ENCODE measurements around the gene CD69. TPM values are rescaled to one million over a fixed set of nuclear protein-coding genes. Genes with fewer than 3 reads are reported as not detected.

The CD69 gene
- total RNA-seq, result 90.9 TPM
- polyA plus RNA-seq, result 222 TPM
- long read RNA-seq, donor 1, transcript CD69-201 (5 exons, 1,676 nt), result major isoform, 5 of 5 reads
- long read RNA-seq, donor 1, partial matches to known transcripts, result 0 of 5 reads
- long read RNA-seq, donor 1, other reads (novel, unspliced or antisense), result 0 of 5 reads
- long read RNA-seq, donor 2, result 0 reads
- long read RNA-seq, donor 3, transcript CD69-201 (5 exons, 1,676 nt), result major isoform, 22 of 29 reads
- long read RNA-seq, donor 3, partial matches to known transcripts, result 5 of 29 reads
- long read RNA-seq, donor 3, other reads (novel, unspliced or antisense), result 0 of 29 reads
- long read RNA-seq, donor 4, transcript CD69-201 (5 exons, 1,676 nt), result major isoform, 7 of 11 reads
- long read RNA-seq, donor 4, partial matches to known transcripts, result 0 of 11 reads
- long read RNA-seq, donor 4, other reads (novel, unspliced or antisense), result 0 of 11 reads
- long read RNA-seq, donor 5, transcript CD69-201 (5 exons, 1,676 nt), result major isoform, 32 of 40 reads
- long read RNA-seq, donor 5, partial matches to known transcripts, result 6 of 40 reads
- long read RNA-seq, donor 5, other reads (novel, unspliced or antisense), result 0 of 40 reads
- long read RNA-seq, donor 6, transcript CD69-201 (5 exons, 1,676 nt), result major isoform, 5 of 9 reads
- long read RNA-seq, donor 6, partial matches to known transcripts, result 0 of 9 reads
- long read RNA-seq, donor 6, other reads (novel, unspliced or antisense), result 0 of 9 reads
- long read RNA-seq, donor 7, transcript CD69-201 (5 exons, 1,676 nt), result major isoform, 27 of 28 reads
- long read RNA-seq, donor 7, partial matches to known transcripts, result 0 of 28 reads
- long read RNA-seq, donor 7, other reads (novel, unspliced or antisense), result 0 of 28 reads
- long read RNA-seq, donor 8, partial matches to known transcripts, result 0 of 4 reads
- long read RNA-seq, donor 8, other reads (novel, unspliced or antisense), result 0 of 4 reads
- long read RNA-seq, donor 9, partial matches to known transcripts, result 0 of 2 reads
- long read RNA-seq, donor 9, other reads (novel, unspliced or antisense), result 0 of 2 reads
- long read RNA-seq, donor 10, transcript CD69-201 (5 exons, 1,676 nt), result major isoform, 15 of 18 reads
- long read RNA-seq, donor 10, partial matches to known transcripts, result 0 of 18 reads
- long read RNA-seq, donor 10, other reads (novel, unspliced or antisense), result 0 of 18 reads

- no peaks in the 10 kb centered on the region for H3K27me3 ChIP-seq (ENCODE audit: control insufficient read depth in 2 of 2, insufficient read depth in 1 of 2, low read length in 1 of 2)
- no peaks in the 10 kb centered on the region for H3K9me3 ChIP-seq (ENCODE audit: control insufficient read depth in 2 of 2, insufficient read depth in 1 of 2, low read length in 1 of 2)
- peak in 7 of 9 donors; percentile 68 to 97 (median 88) for DNase-seq (ENCODE audit: low read depth in 6 of 9, low spot score in 9 of 9)
- peaks cover 3 to 4% of the 10 kb centered on the region in 2 donors for H3K36me3 ChIP-seq (ENCODE audit: control insufficient read depth in 2 of 2, insufficient read depth in 2 of 2, low read length in 1 of 2)
- WGBS, result 5% methylated on average over 6 of the region's 6 CpGs
- peak within 1 kb of the TSS; percentile 91 to 94 for H3K27ac ChIP-seq (ENCODE audit: low read depth in 1 of 2, low read length in 1 of 2)
- peaks cover 6 to 31% of the 10 kb centered on the region in 2 donors for H3K4me1 ChIP-seq (ENCODE audit: control insufficient read depth in 2 of 2, insufficient read depth in 2 of 2, low read length in 2 of 2)
- peak within 1 kb of the TSS; percentile 48 to 60 for H3K4me3 ChIP-seq (ENCODE audit: low read length in 2 of 2)
Measured at GRCh38 chr12:9760699-9761418, at the start of gene CD69. TSS of gene CD69 (minus strand) at chr12:9760901. CDS start at chr12:9760820, 81 bp downstream.

- no peak overlapping the region for H3K4me3 ChIP-seq (ENCODE audit: low read length in 2 of 2)
- no peaks in the 10 kb centered on the region for H3K36me3 ChIP-seq (ENCODE audit: control insufficient read depth in 2 of 2, insufficient read depth in 2 of 2, low read length in 1 of 2)
- no peaks in the 10 kb centered on the region for H3K27me3 ChIP-seq (ENCODE audit: control insufficient read depth in 2 of 2, insufficient read depth in 1 of 2, low read length in 1 of 2)
- H3K4me1 ChIP-seq (ENCODE audit: control insufficient read depth in 2 of 2, insufficient read depth in 2 of 2, low read length in 2 of 2), result peaks cover 5 to 10% of the 10 kb centered on the region in 2 donors
- H3K27ac ChIP-seq (ENCODE audit: low read depth in 1 of 2, low read length in 1 of 2), result no peak overlapping the region
- H3K9me3 ChIP-seq (ENCODE audit: control insufficient read depth in 2 of 2, insufficient read depth in 1 of 2, low read length in 1 of 2), result peaks cover 0 to 3% of the 10 kb centered on the region in 2 donors
- no peak for DNase-seq (ENCODE audit: low read depth in 6 of 9, low spot score in 9 of 9)
Measured at GRCh38 chr12:9809866-9810265, 49.2 kb upstream of the CD69 start.

GRCh38 chr12:9809338-9809737 is 48.6 kb upstream of the CD69 start:
- Histone ChIP-seq H3K27me3 (ENCODE audit: control insufficient read depth in 2 of 2, insufficient read depth in 1 of 2, low read length in 1 of 2) (no peaks in the 10 kb centered on the region), H3K27ac (ENCODE audit: low read depth in 1 of 2, low read length in 1 of 2) (no peak overlapping the region), H3K4me3 (ENCODE audit: low read length in 2 of 2) (no peak overlapping the region), H3K36me3 (ENCODE audit: control insufficient read depth in 2 of 2, insufficient read depth in 2 of 2, low read length in 1 of 2) (no peaks in the 10 kb centered on the region), H3K9me3 (ENCODE audit: control insufficient read depth in 2 of 2, insufficient read depth in 1 of 2, low read length in 1 of 2) (peaks cover 0 to 1% of the 10 kb centered on the region in 2 donors), H3K4me1 (ENCODE audit: control insufficient read depth in 2 of 2, insufficient read depth in 2 of 2, low read length in 2 of 2) (peaks cover 5 to 10% of the 10 kb centered on the region in 2 donors)
- no peak for DNase-seq (ENCODE audit: low read depth in 6 of 9, low spot score in 9 of 9)
- WGBS, result 83% methylated on average over 4 of the region's 4 CpGs

- Histone ChIP-seq H3K27me3 (ENCODE audit: control insufficient read depth in 2 of 2, insufficient read depth in 1 of 2, low read length in 1 of 2) (no peaks in the 10 kb centered on the region), H3K9me3 (ENCODE audit: control insufficient read depth in 2 of 2, insufficient read depth in 1 of 2, low read length in 1 of 2) (no peaks in the 10 kb centered on the region), H3K36me3 (ENCODE audit: control insufficient read depth in 2 of 2, insufficient read depth in 2 of 2, low read length in 1 of 2) (no peaks in the 10 kb centered on the region), H3K4me1 (ENCODE audit: control insufficient read depth in 2 of 2, insufficient read depth in 2 of 2, low read length in 2 of 2) (peaks cover under 1 to 5% of the 10 kb centered on the region in 2 donors), H3K27ac (ENCODE audit: low read depth in 1 of 2, low read length in 1 of 2) (no peak overlapping the region), H3K4me3 (ENCODE audit: low read length in 2 of 2) (no peak overlapping the region)
- no peak for DNase-seq (ENCODE audit: low read depth in 6 of 9, low spot score in 9 of 9)
- 91% methylated on average over 3 of the region's 3 CpGs for WGBS
Measured at GRCh38 chr12:9808504-9808903, 47.8 kb upstream of the CD69 start.

GRCh38 chr12:9806714-9807113 is 46.0 kb upstream of the CD69 start:
- no peak for DNase-seq (ENCODE audit: low read depth in 6 of 9, low spot score in 9 of 9)

GRCh38 chr12:9805883-9806282 is 45.2 kb upstream of the CD69 start:
- 98% methylated on average over 2 of the region's 2 CpGs for WGBS
- Histone ChIP-seq H3K9me3 (ENCODE audit: control insufficient read depth in 2 of 2, insufficient read depth in 1 of 2, low read length in 1 of 2) (no peaks in the 10 kb centered on the region), H3K27ac (ENCODE audit: low read depth in 1 of 2, low read length in 1 of 2) (no peak overlapping the region), H3K27me3 (ENCODE audit: control insufficient read depth in 2 of 2, insufficient read depth in 1 of 2, low read length in 1 of 2) (no peaks in the 10 kb centered on the region), H3K36me3 (ENCODE audit: control insufficient read depth in 2 of 2, insufficient read depth in 2 of 2, low read length in 1 of 2) (no peaks in the 10 kb centered on the region), H3K4me1 (ENCODE audit: control insufficient read depth in 2 of 2, insufficient read depth in 2 of 2, low read length in 2 of 2) (peaks cover 0 to 3% of the 10 kb centered on the region in 2 donors), H3K4me3 (ENCODE audit: low read length in 2 of 2) (no peak overlapping the region)
- DNase-seq (ENCODE audit: low read depth in 6 of 9, low spot score in 9 of 9), result no peak

More at GRCh38 chr12:9806714-9807113, 46.0 kb upstream of the CD69 start:
- Histone ChIP-seq H3K27me3 (ENCODE audit: control insufficient read depth in 2 of 2, insufficient read depth in 1 of 2, low read length in 1 of 2) (no peaks in the 10 kb centered on the region), H3K9me3 (ENCODE audit: control insufficient read depth in 2 of 2, insufficient read depth in 1 of 2, low read length in 1 of 2) (no peaks in the 10 kb centered on the region), H3K4me3 (ENCODE audit: low read length in 2 of 2) (no peak overlapping the region), H3K27ac (ENCODE audit: low read depth in 1 of 2, low read length in 1 of 2) (no peak overlapping the region), H3K4me1 (ENCODE audit: control insufficient read depth in 2 of 2, insufficient read depth in 2 of 2, low read length in 2 of 2) (peaks cover 0 to 3% of the 10 kb centered on the region in 2 donors), H3K36me3 (ENCODE audit: control insufficient read depth in 2 of 2, insufficient read depth in 2 of 2, low read length in 1 of 2) (no peaks in the 10 kb centered on the region)
- WGBS, result 95% methylated on average over 4 of the region's 4 CpGs

- DNase-seq (ENCODE audit: low read depth in 6 of 9, low spot score in 9 of 9), result no peak
- Histone ChIP-seq H3K27ac (ENCODE audit: low read depth in 1 of 2, low read length in 1 of 2) (no peak overlapping the region), H3K4me1 (ENCODE audit: control insufficient read depth in 2 of 2, insufficient read depth in 2 of 2, low read length in 2 of 2) (peaks cover 0 to 6% of the 10 kb centered on the region in 2 donors), H3K36me3 (ENCODE audit: control insufficient read depth in 2 of 2, insufficient read depth in 2 of 2, low read length in 1 of 2) (no peaks in the 10 kb centered on the region), H3K4me3 (ENCODE audit: low read length in 2 of 2) (no peak overlapping the region), H3K27me3 (ENCODE audit: control insufficient read depth in 2 of 2, insufficient read depth in 1 of 2, low read length in 1 of 2) (no peaks in the 10 kb centered on the region), H3K9me3 (ENCODE audit: control insufficient read depth in 2 of 2, insufficient read depth in 1 of 2, low read length in 1 of 2) (no peaks in the 10 kb centered on the region)
- 97% methylated on average over 1 of the region's 1 CpG for WGBS
Measured at GRCh38 chr12:9799961-9800360, 39.3 kb upstream of the CD69 start.

GRCh38 chr12:9797722-9798619 is 37.3 kb upstream of the CD69 start:
- Histone ChIP-seq H3K9me3 (ENCODE audit: control insufficient read depth in 2 of 2, insufficient read depth in 1 of 2, low read length in 1 of 2) (no peaks in the 10 kb centered on the region), H3K27ac (ENCODE audit: low read depth in 1 of 2, low read length in 1 of 2) (peak overlapping the region in 1 of 2 donors; percentile 34), H3K27me3 (ENCODE audit: control insufficient read depth in 2 of 2, insufficient read depth in 1 of 2, low read length in 1 of 2) (no peaks in the 10 kb centered on the region), H3K4me3 (ENCODE audit: low read length in 2 of 2) (no peak overlapping the region), H3K4me1 (ENCODE audit: control insufficient read depth in 2 of 2, insufficient read depth in 2 of 2, low read length in 2 of 2) (peaks cover 0 to 8% of the 10 kb centered on the region in 2 donors), H3K36me3 (ENCODE audit: control insufficient read depth in 2 of 2, insufficient read depth in 2 of 2, low read length in 1 of 2) (no peaks in the 10 kb centered on the region)
- DNase-seq (ENCODE audit: low read depth in 6 of 9, low spot score in 9 of 9), result peak; percentile 56 to 92 (median 77)
- 24% methylated on average over 7 of the region's 7 CpGs for WGBS
